Breast epithelium (tissue), 3 donors: ENCODE measurements around the gene ZC3H13.

Experiments
- POLR2A ChIP-seq: fragments of 450-650 bp; IDR thresholded peaks from one replicate; pipeline ENCODE4 v1.6.1; 2016; ENCODE audit warnings: antibody characterized with exemption, mild to moderate bottlenecking, moderate library complexity
- POLR2AphosphoS5 ChIP-seq, 3 donors: sonication (generic); formaldehyde crosslinking; IDR thresholded peaks; one replicate each; pipeline ENCODE4 v1.6.1; 2017; ENCODE audit warnings: antibody characterized with exemption in 3 of 3
- TF ChIP-seq, protein P1 (sequence below), 3 donors: fragments of 450-650 bp; IDR thresholded peaks; one replicate each; pipeline ENCODE4 v1.5.1; 2016 to 2017; ENCODE audit warnings: antibody characterized with exemption in 3 of 3, mild to moderate bottlenecking in 3 of 3, moderate library complexity in 3 of 3

- TF ChIP-seq, protein P1, sequence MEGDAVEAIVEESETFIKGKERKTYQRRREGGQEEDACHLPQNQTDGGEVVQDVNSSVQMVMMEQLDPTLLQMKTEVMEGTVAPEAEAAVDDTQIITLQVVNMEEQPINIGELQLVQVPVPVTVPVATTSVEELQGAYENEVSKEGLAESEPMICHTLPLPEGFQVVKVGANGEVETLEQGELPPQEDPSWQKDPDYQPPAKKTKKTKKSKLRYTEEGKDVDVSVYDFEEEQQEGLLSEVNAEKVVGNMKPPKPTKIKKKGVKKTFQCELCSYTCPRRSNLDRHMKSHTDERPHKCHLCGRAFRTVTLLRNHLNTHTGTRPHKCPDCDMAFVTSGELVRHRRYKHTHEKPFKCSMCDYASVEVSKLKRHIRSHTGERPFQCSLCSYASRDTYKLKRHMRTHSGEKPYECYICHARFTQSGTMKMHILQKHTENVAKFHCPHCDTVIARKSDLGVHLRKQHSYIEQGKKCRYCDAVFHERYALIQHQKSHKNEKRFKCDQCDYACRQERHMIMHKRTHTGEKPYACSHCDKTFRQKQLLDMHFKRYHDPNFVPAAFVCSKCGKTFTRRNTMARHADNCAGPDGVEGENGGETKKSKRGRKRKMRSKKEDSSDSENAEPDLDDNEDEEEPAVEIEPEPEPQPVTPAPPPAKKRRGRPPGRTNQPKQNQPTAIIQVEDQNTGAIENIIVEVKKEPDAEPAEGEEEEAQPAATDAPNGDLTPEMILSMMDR (IDR thresholded peaks at IDR 0.05): no peak
- TF ChIP-seq POLR2A (no peak), POLR2AphosphoS5 (IDR thresholded peaks at IDR 0.05) (no peak)
Observed at GRCh38 chr13:46086421-46086922, 33.9 kb upstream of the ZC3H13 start.
